HEK293 (cell line): ENCODE measurements around the gene DBN1.

Source experiments
- BCL11B ChIP-seq: fragments of 450-650 bp; formaldehyde crosslinking; IDR thresholded peaks from 2 replicates; pipeline ENCODE4 v1.5.1; 2016; ENCODE audit warnings: low read depth, missing biosample characterization, missing genetic modification characterization
- GLI4 ChIP-seq: fragments of 450-650 bp; formaldehyde crosslinking; IDR thresholded peaks from 2 replicates; pipeline ENCODE4 v1.5.1; 2016; ENCODE audit warnings: missing biosample characterization, missing genetic modification characterization
- ZBTB21 ChIP-seq: fragments of 450-650 bp; formaldehyde crosslinking; IDR thresholded peaks from 2 replicates; pipeline ENCODE4 v1.5.1; 2017; ENCODE audit warnings: missing biosample characterization, missing genetic modification characterization
- ZBTB7A ChIP-seq: fragments of 450-650 bp; formaldehyde crosslinking; IDR thresholded peaks from 2 replicates; pipeline ENCODE4 v1.5.1; 2016; ENCODE audit warnings: low read depth, missing biosample characterization, missing genetic modification characterization
- ZFP37 ChIP-seq: fragments of 450-650 bp; formaldehyde crosslinking; IDR thresholded peaks from 2 replicates; pipeline ENCODE4 v1.5.1; 2016; ENCODE audit warnings: missing biosample characterization, missing genetic modification characterization
- ZNF138 ChIP-seq: fragments of 450-650 bp; formaldehyde crosslinking; IDR thresholded peaks from 2 replicates; pipeline ENCODE4 v1.5.1; 2016; ENCODE audit warnings: missing biosample characterization, missing genetic modification characterization, borderline replicate concordance
- ZNF175 ChIP-seq: fragments of 450-650 bp; formaldehyde crosslinking; IDR thresholded peaks from 2 replicates; pipeline ENCODE4 v1.5.1; 2016; ENCODE audit warnings: missing biosample characterization, missing genetic modification characterization
- ZNF600 ChIP-seq: fragments of 450-650 bp; formaldehyde crosslinking; IDR thresholded peaks from 2 replicates; pipeline ENCODE4 v1.5.1; 2016; ENCODE audit warnings: missing biosample characterization, missing genetic modification characterization
- TF ChIP-seq, protein P1 (sequence below): fragments of 450-650 bp; formaldehyde crosslinking; IDR thresholded peaks from 2 replicates; pipeline ENCODE4 v1.5.1; 2016; ENCODE audit warnings: missing biosample characterization, missing genetic modification characterization

DNA sequence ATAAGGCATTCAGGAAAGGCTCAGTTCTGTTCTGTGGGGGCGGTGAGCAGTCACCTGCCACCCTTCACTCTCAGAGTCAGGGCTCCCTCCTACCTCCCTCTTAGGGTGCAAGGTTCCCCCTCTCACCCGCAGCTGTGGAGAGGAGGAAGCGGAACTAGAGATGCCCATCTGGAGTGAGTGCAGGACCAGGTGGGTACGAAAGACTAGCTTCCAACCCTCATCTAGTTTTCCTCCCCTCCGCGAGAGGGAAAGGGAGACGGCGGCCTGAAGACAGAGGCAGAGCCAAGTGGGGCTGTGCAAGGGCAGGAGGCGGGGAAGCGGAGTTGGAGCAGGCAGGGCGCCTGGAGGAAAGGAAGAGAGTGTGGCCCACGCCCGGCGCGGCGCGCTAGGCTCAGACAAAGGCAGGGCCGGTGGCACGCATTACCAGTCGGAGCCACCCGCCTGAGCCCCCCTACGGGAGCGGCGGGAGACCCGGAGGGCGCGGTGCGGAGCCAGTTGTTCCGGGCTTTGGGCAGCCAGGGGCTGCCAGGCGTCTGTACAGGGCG lies 19.5 kb downstream of the DBN1 start:
- no peak for TF ChIP-seq BCL11B (tag by site-specific recombination)
- no peak for TF ChIP-seq GLI4 (tag by site-specific recombination)
- no peak for TF ChIP-seq ZNF175 (tag by site-specific recombination)
- TF ChIP-seq, protein P1, sequence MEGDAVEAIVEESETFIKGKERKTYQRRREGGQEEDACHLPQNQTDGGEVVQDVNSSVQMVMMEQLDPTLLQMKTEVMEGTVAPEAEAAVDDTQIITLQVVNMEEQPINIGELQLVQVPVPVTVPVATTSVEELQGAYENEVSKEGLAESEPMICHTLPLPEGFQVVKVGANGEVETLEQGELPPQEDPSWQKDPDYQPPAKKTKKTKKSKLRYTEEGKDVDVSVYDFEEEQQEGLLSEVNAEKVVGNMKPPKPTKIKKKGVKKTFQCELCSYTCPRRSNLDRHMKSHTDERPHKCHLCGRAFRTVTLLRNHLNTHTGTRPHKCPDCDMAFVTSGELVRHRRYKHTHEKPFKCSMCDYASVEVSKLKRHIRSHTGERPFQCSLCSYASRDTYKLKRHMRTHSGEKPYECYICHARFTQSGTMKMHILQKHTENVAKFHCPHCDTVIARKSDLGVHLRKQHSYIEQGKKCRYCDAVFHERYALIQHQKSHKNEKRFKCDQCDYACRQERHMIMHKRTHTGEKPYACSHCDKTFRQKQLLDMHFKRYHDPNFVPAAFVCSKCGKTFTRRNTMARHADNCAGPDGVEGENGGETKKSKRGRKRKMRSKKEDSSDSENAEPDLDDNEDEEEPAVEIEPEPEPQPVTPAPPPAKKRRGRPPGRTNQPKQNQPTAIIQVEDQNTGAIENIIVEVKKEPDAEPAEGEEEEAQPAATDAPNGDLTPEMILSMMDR = no peak
- no peak for TF ChIP-seq ZBTB21
- TF ChIP-seq ZNF600 (tag by site-specific recombination) = peak; percentile 80; the same call in 1 of the 2 replicates
- TF ChIP-seq ZBTB7A (tag by site-specific recombination) = no peak
- TF ChIP-seq ZNF138 (tag by site-specific recombination) = no peak
- TF ChIP-seq ZFP37 (tag by site-specific recombination) = no peak
